Transverse colon (tissue), 4 donors: ENCODE measurements around the gene GAS7. TPM values are rescaled to one million over a fixed set of nuclear protein-coding genes. Genes with fewer than 3 reads are reported as not detected.
A peak's percentile ranks its signal among the peaks of the same experiment; 100 is the strongest.

Experiments
- DNase-seq: peaks from one replicate; pipeline ENCODE4 v3.0.0-alpha.2; 2019
- H3K27ac ChIP-seq, 4 donors: fragments of 200-600 bp; sonication (generic); 2 replicates each; pipeline ENCODE4 v1.5.1; 2016 to 2018; ENCODE audit warnings: inconsistent platforms in 4 of 4
- H3K27me3 ChIP-seq: fragments of 200-600 bp; sonication (generic); 2 replicates; pipeline ENCODE4 v1.5.1; 2017; ENCODE audit warnings: inconsistent platforms
- H3K36me3 ChIP-seq, 4 donors: fragments of 200-600 bp; sonication (generic); 2 replicates each; pipeline ENCODE4 v1.5.1; 2017 to 2019; ENCODE audit warnings: inconsistent platforms in 4 of 4
- H3K4me1 ChIP-seq, 4 donors: fragments of 200-600 bp; sonication (generic); 2 replicates each; pipeline ENCODE4 v1.5.1; 2017 to 2020; ENCODE audit warnings: inconsistent platforms in 4 of 4
- H3K4me3 ChIP-seq, 4 donors: fragments of 200-600 bp; sonication (generic); 1 replicate in 1 of 4; 2 replicates in 3 of 4; pipeline versions ENCODE4 v1.5.1 to v1.6.1; 2017 to 2019; ENCODE audit warnings: inconsistent platforms in 4 of 4
- H3K9me3 ChIP-seq, 2 donors: fragments of 200-600 bp; sonication (generic); 2 replicates each; pipeline ENCODE4 v1.5.1; 2017 to 2019; ENCODE audit warnings: inconsistent platforms in 2 of 2
- EP300 ChIP-seq: sonication (generic); formaldehyde crosslinking; IDR thresholded peaks from one replicate; pipeline ENCODE4 v1.6.1; 2017; ENCODE audit warnings: antibody characterized with exemption, low read depth
- POLR2A ChIP-seq: fragments of 450-650 bp; IDR thresholded peaks from one replicate; pipeline ENCODE4 v1.6.1; 2016; ENCODE audit warnings: antibody characterized with exemption, mild to moderate bottlenecking, moderate library complexity
- POLR2AphosphoS5 ChIP-seq, 3 donors: sonication (generic); formaldehyde crosslinking; IDR thresholded peaks; one replicate each; pipeline ENCODE4 v1.6.1; 2016; ENCODE audit warnings: antibody characterized with exemption in 3 of 3
- WGBS, 2 donors: methylation state at CpG; one replicate each; pipeline ENCODE4 v1.1.5; 2018; ENCODE audit warnings: low coverage in 1 of 2; 5-methylcytosine and 5-hydroxymethylcytosine counted together
- in situ Hi-C, 4 donors: fragments of 200-750 bp; cut with MboI; loops; one replicate each; pipeline versions ENCODE4 v1.15.0 to v1.15.1; 2017; ENCODE audit warnings: low sequenced_read_pairs in 3 of 4, low pct_ligation_motif_present in 1 of 4, low pct_unique_long_range_greater_than_20kb in 1 of 4
- intact Hi-C: fragments of 100-400 bp; cut with DNase I; formaldehyde crosslinking; loops from one replicate; pipeline ENCODE4 v1.15.1; 2023; ENCODE audit warnings: low total_unique reads
- total RNA-seq, 4 donors: library from RNA; depleted of rRNA; stranded (reverse); fragments of >200 nt; gene quantifications; one replicate each; pipeline ENCODE4 v1.1.0, GENCODE V29; 2016
- TF ChIP-seq, protein P1 (sequence below), 5 experiments: fragments of 200-600 bp in 3 of 5; fragments of 450-650 bp in 2 of 5; sonication (generic) in 3 of 5; IDR thresholded peaks; 1 replicate in 2 of 5; 2 replicates in 3 of 5; pipeline ENCODE4 v1.5.1; 2016 to 2017; ENCODE audit warnings: antibody characterized with exemption in 5 of 5, inconsistent platforms in 3 of 5, mild to moderate bottlenecking in 2 of 5, moderate library complexity in 1 of 5

The GAS7 gene
- total RNA-seq, 4 donors from 2014 or later, result 9.2 to 59.1 (median 15.2) TPM

DNA sequence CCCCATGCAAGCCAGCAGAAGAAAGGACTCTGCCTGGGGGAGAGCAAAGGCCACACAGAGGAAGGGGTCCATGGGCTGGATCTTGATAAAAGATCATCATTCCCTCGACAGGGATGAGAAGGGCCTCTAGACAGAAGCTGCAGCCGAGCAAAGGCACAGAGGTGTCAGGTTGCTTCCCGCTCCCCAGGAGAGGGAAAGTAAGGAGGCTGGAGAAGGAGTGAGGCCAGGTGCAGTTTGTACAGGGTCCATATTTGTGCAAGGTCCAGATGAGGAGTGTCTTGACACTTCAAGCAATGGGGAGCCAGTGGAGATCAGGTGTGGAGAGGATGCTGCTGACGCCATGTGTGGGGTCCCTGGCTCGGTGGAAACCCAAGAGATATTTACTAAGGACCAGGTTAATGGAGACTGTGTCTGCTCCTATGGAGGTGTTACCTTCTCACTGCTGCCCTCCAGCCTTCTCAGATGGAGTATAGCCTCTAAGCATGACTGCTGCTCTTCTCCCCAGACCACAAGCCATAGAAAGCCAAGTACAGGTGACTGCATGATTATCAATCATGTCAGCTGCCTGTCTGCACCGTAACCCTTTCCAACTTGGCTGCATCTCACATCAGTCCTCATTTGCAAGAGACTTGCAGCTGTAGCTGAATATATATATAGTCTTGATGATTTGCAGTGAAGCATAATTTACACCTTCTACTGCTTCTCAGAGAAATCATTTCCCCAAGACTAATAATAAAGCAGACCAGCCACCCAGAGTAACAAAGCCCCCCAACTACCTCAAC lies 21.1 kb downstream of the GAS7 start:
- H3K27me3 ChIP-seq, result no peaks in the 10 kb centered on the region
- 66 to 85% methylated on average over 4 to 6 of the region's 6 CpGs for WGBS, 2 donors
- intact Hi-C loops, result no loop called here
- no peak overlapping the region for H3K4me3 ChIP-seq
- TF ChIP-seq POLR2AphosphoS5 (IDR thresholded peaks at IDR 0.05), result no peak
- TF ChIP-seq POLR2A, result no peak
- TF ChIP-seq, protein P1, sequence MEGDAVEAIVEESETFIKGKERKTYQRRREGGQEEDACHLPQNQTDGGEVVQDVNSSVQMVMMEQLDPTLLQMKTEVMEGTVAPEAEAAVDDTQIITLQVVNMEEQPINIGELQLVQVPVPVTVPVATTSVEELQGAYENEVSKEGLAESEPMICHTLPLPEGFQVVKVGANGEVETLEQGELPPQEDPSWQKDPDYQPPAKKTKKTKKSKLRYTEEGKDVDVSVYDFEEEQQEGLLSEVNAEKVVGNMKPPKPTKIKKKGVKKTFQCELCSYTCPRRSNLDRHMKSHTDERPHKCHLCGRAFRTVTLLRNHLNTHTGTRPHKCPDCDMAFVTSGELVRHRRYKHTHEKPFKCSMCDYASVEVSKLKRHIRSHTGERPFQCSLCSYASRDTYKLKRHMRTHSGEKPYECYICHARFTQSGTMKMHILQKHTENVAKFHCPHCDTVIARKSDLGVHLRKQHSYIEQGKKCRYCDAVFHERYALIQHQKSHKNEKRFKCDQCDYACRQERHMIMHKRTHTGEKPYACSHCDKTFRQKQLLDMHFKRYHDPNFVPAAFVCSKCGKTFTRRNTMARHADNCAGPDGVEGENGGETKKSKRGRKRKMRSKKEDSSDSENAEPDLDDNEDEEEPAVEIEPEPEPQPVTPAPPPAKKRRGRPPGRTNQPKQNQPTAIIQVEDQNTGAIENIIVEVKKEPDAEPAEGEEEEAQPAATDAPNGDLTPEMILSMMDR (IDR thresholded peaks at IDR 0.05), result no peak
- no peak for TF ChIP-seq EP300
- no peaks in the 10 kb centered on the region for H3K9me3 ChIP-seq
- no peaks in the 10 kb centered on the region for H3K36me3 ChIP-seq
- H3K4me1 ChIP-seq, result peaks cover 0 to 5% (median 0%) of the 10 kb centered on the region in 4 donors
- H3K27ac ChIP-seq, result no peak overlapping the region
- in situ Hi-C loops, result no loop called here
- no peak for DNase-seq

DNA sequence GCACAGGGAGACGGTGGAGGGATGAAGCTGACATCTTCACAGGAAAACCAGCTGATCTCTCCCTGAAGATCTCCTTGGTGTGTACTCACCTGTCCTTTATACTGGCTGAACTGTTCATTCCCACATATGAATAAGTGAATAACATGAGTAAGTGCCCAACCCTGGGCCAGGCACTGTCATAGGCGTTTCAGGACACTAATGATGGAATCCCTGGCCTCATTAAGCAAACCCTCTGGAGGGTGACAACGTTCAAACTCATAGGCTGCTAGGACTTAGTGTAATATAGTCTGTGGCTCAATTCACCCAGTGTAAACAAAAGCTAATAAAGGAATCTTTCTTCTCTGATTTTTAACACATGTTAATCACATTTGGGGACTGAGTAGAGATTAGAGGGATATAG lies 24.5 kb downstream of the GAS7 start:
- H3K4me3 ChIP-seq, result no peak overlapping the region
- in situ Hi-C loops, result no loop called here
- no peak overlapping the region for H3K27ac ChIP-seq
- H3K4me1 ChIP-seq, result peaks cover 0 to 22% (median 5%) of the 10 kb centered on the region in 4 donors
- intact Hi-C loops, result no loop called here
- TF ChIP-seq, protein P1 (IDR thresholded peaks at IDR 0.05), result no peak
- no peak for TF ChIP-seq POLR2A
- no peak for TF ChIP-seq POLR2AphosphoS5 (IDR thresholded peaks at IDR 0.05)
- TF ChIP-seq EP300, result no peak
- H3K27me3 ChIP-seq, result no peaks in the 10 kb centered on the region
- no peaks in the 10 kb centered on the region for H3K9me3 ChIP-seq
- DNase-seq, result no peak
- 69 to 100% methylated on average over 1 to 3 of the region's 3 CpGs for WGBS, 2 donors
- no peaks in the 10 kb centered on the region for H3K36me3 ChIP-seq

DNA sequence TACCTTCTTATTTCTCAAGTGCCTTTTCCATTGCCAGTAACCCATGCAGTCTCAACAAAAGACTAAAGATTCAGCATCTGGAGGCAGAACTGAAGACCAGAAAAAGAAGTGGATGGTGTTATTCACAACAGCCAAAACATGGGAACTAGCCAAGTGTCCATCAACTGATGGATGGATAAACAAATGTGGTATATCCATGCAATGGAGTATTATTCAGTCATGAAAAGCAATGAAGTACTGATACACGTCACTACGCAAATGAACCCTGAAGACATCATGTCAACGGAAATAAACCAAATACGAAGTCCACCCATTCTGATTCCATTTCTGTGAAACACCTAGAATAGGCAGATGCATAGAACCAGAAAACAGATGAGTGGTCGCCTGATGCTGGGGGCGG lies 25.6 kb downstream of the GAS7 start:
- H3K4me1 ChIP-seq, result peaks cover 0 to 18% (median 5%) of the 10 kb centered on the region in 4 donors
- H3K36me3 ChIP-seq, result no peaks in the 10 kb centered on the region
- H3K27ac ChIP-seq, result peak overlapping the region in 1 of 4 donors; percentile 26
- no peak overlapping the region for H3K4me3 ChIP-seq
- no peaks in the 10 kb centered on the region for H3K9me3 ChIP-seq
- 94 to 100% methylated on average over 4 to 6 of the region's 6 CpGs for WGBS, 2 donors
- intact Hi-C loops, result no loop called here
- no peaks in the 10 kb centered on the region for H3K27me3 ChIP-seq
- no peak for DNase-seq
- TF ChIP-seq POLR2AphosphoS5 (IDR thresholded peaks at IDR 0.05) (no peak), POLR2A (no peak), EP300 (no peak)
- TF ChIP-seq, protein P1 (IDR thresholded peaks at IDR 0.05), result no peak
- in situ Hi-C loops, result no loop called here

DNA sequence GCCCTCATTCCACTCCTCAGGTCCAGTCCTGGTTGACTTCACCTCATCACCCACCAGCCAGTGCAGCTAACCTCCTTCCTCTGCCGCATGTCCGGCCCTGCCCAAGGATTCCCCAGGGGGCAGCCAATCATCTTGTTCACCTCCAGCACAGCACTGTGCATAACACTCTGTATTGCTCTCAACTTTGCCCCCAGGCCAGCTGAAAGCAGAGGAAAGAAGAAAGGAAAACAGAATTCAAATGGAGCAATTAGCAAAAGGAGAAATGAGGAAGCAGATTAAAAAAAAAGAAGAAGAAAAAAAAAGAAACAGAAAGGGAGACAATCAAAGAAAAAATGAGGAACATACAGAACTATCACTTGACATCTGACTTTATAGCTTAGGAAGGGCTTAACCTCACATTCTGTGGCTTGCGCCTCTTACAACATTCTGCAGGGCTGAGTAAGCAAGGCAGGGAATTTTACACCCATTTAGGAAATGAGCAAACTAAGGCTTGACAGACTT lies 26.1 kb downstream of the GAS7 start:
- WGBS, 2 donors, result 39 to 60% methylated on average over 1 to 3 of the region's 3 CpGs
- in situ Hi-C loops, result no loop called here
- H3K4me1 ChIP-seq, result peaks cover 0 to 18% (median 5%) of the 10 kb centered on the region in 4 donors
- no peak for TF ChIP-seq POLR2A
- no peak for TF ChIP-seq POLR2AphosphoS5 (IDR thresholded peaks at IDR 0.05)
- TF ChIP-seq EP300, result no peak
- TF ChIP-seq, protein P1 (IDR thresholded peaks at IDR 0.05), result no peak
- DNase-seq, result no peak
- no peak overlapping the region for H3K4me3 ChIP-seq
- H3K9me3 ChIP-seq, result no peaks in the 10 kb centered on the region
- no peaks in the 10 kb centered on the region for H3K36me3 ChIP-seq
- H3K27ac ChIP-seq, result peak overlapping the region; percentile 26 to 52 (median 39)
- intact Hi-C loops, result no loop called here
- H3K27me3 ChIP-seq, result no peaks in the 10 kb centered on the region
